Left hindlimb (tissue), 1 donor: ENCODE results near the gene UBC.

Experiments used
- DNase-seq: peaks from one replicate; pipeline ENCODE4 v3.0.0-alpha.2; 2018

Gene UBC

GRCh38 chr12:124863416-124864325 lies 50.8 kb downstream of the UBC start, which contains the start of gene SCARB1:
SCARB1 (minus strand) TSS chr12:124863864; CDS start chr12:124863720, 144 bp downstream.
- DNase-seq, result peak; percentile 93

DNA sequence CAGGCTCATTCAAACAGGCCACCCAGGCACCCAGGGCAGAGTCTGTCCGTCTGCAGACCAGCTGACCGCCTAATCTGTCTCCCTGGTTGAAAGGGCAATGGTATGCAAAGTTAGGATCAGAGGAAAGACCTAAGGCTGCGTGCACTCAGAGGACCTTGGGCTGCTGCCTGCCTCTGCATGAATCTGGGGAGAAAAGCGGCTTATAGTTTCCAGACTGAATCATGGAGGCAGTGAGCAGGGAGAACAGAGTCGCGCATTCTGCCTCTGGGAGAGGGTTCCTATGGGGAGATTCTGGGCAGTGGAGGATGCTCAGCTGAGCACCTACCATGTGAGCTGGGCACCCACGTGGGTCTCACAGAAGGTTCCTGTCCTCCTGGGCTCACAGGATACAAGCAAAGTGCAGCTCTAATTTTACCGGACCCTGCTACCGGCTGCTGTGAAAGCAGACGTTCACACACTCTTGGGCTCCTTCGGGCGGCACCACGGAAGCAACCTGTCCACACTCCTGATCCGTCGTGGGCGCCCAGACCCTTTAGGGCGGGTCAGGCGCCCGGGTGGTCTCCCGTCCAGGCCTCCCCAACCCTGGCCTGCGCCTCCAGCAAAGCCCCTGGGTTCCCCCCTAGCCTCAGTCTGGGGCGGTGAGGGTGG lies 51.6 kb downstream of the UBC start:
- DNase-seq, result no peak

DNA sequence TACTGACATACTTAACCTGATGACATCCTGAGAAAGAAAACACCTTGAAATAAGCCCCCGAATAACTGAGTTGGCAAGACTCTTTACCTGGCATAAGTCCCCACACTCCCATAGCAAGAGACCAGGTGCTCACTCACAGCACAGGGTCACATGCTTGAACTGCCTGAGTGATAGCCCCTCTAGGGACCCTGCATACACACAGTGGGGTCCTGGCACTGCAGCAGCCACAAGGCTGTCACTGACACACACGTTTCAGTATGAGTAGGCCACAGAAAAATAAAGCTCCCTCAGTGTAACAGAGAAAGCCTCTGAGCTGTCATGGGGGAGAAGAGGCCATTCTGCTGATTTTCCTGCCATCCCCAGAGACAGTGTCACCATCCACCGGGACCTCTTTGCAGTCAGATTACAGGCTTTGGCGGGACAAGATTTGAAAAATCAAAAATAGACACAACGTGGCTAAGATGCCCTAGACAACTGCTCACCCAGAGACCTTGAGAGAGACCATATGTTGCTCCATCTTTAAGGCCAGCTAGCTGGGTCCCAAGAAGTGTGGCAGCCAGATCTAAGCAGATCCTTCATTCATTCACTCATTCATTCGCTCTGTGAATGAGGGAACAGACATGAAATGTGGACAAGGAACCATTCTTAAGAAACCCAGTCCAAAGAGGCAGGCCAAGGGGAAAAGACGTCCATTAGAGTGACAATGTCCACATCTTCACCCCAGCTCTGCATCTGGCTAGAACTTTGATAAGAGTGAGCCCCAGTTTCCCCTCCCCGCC lies 52.4 kb downstream of the UBC start:
- no peak for DNase-seq
